Nucleus accumbens (tissue), 56 donors: ENCODE measurements around the gene PLA2G12B.
A peak's percentile ranks its signal among the peaks of the same experiment; 100 is the strongest.
"Not testable (repeated sequence)": the region's sequence is repeated elsewhere in the genome, so short reads cannot be mapped to it uniquely, and the experiment has no call there.

Experiments used
- DNase-seq, 56 donors: peaks; one replicate each; lab custom pipeline; 2025; lab: John Stamatoyannopoulos, UW

The PLA2G12B gene

DNA sequence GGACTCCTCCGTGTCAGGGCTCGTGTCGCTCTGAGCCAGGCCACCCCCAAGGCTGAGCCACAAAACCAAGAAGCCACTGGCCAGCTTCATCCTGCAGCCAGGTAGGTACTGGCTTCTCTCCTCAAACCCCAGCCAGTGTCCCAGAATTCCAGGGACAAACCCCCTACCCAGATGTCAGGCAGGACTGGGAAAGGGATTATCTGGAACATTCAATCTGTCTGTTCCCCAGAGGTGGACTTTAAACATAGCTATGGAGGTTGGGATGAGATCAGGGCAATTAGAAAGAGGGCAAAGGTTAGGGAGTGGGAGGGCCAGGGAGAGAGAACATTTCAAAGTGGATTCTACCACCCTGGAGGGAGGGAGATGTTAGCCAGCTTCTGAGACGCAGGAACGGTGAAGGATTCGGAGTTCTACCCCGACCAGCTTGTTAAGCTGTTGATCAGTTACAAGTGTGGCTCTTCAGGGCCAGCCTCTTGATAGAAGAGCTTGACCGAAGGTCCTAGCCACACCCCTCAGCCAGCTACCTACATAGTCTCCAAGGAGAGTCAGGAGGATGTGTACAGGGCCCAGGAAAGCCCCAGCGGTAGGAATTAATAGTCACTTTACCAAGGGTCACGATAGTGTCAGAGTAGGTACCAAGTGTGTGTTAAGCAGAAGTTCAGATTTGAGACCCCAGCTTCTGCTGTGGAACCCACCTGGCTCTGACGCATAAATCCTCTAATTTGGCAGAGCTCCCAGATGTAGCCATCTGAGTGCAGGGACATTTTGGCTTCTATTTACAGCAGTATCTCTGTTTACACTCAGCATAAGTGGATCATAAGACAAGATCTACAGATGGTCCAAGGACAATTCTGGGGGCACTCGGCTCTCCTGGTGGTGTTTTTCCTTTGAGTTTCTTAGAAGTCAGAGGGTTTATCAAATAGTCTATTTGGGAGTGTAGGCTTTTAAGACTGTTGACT lies at the start of gene PLA2G12B:
TSS of gene PLA2G12B (minus strand) at position 211 of the 959 bp plus-strand sequence. CDS start at position 90, 121 bp downstream.
- no peak for DNase-seq

GRCh38 chr10:73003822-73004221 lies 49.2 kb upstream of the PLA2G12B start:
- no peak for DNase-seq

- DNase-seq = no peak
Observed at GRCh38 chr10:73000973-73001372, 46.4 kb upstream of the PLA2G12B start.

DNA sequence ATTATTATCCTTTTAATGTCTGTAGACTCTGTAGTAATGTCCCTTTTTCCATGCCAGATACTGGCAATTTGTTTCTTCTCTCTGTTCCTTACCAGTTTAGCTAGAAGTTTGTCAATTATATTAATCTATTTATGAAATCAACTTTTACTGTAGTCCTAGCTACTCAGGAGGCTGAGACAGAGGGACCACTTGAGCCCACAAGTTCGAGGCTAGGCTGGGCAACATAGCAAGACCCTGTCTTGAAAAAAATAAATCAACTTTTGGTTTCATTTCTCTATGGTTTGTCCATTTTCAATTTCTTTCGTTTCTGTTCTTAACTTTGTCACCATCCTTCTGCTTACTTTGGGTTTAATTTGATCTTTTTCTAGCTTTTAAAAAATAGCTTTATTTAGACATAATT lies 42.5 kb upstream of the PLA2G12B start:
- no peak for DNase-seq

GRCh38 chr10:72995459-72995858 lies 40.9 kb upstream of the PLA2G12B start:
- not testable (repeated sequence) for DNase-seq

DNA sequence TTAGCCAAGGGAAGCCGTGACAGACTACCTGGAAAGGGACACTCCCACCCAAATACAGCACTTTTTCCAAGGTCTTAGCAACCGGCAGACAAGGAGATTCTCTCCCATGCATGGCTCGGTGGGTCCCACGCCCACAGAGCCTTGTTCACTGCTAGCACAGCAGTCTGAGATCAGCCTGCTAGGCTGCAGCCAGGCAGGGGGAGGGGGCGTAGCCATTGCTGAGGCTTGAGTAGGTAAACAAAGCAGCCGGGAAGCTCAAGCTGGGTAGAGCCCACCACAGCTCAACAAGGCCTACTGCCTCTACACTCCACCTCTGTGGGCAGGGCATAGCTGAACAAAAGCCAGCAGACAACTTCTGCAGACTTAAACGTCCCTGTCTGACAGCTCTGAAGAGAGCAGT lies 35.2 kb upstream of the PLA2G12B start:
- not testable (repeated sequence) for DNase-seq

- DNase-seq = not testable (repeated sequence)
Observed at GRCh38 chr10:72984618-72985017, 30.0 kb upstream of the PLA2G12B start.

DNA sequence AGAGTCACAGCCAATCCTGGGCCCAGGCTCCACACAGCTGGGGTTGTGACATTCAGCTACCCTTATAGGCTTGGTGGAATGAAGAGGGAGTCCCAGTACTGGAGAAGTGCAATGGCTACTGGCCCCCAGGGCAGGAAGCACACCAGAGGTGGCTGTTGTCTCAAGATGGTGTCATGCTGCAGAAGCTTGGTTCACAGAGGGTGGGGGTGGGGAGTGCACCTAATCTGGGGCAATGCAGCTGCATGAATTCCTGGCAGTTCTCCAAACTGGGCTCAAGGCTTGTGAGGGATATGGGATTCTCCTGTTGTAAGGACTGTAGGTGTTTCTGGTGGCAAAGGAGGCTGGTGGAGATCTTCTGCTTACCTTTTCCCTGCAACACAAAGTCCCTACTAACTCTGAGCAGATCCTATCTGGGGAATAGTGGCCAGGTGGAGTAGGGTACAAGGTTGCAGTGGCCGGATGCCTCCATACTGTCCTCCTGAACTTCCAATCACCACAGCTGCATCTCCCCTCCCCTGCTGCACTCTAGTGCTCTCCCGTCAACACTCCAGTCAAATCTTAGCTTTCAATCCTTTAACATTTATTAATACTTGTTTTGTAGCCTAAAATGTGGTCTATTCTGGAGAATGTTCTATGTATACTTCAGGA lies 27.4 kb upstream of the PLA2G12B start:
- peak in 1 of 56 donors; percentile 2 for DNase-seq

- no peak for DNase-seq
Observed at GRCh38 chr10:72981028-72981881, 26.6 kb upstream of the PLA2G12B start.

DNA sequence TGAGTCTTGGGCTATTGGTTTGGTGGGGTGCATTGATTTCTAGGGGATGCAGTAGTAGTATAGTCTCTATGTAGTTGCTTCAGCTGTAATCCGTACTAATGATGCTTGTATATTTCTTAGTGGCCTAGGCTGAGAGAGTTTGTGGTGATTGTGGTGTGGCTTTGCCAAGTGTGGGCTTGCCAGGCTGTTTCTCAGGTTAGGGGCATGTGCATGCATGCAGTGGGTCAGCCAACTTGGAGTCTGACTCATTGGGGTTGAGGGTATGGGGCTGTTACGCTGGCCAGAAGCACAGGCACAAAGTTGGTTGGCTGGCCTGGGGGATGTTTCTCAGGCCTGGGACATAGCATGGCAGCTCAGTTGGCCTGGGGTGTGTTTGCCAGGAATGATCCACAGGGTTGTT lies 25.7 kb upstream of the PLA2G12B start:
- DNase-seq = no peak

DNA sequence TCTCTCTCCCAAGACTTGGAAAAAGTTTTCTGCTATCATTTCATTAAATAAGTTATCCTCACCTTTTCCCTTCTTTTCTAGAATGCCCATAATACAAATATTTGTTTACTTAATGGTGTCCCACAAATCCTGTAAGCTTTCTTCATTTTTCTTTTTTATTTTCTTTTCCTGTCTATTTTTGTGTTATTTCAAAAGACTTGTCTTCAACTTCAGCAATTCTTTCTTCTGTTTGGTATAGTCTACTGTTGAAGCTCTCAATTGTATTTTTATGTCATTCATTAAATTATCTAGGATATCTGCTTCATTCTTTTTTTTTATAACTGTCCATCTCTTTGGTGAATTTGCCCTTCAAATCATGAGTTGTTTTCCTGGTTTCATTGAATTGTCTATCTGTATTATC lies 25.1 kb upstream of the PLA2G12B start:
- DNase-seq = no peak

DNA sequence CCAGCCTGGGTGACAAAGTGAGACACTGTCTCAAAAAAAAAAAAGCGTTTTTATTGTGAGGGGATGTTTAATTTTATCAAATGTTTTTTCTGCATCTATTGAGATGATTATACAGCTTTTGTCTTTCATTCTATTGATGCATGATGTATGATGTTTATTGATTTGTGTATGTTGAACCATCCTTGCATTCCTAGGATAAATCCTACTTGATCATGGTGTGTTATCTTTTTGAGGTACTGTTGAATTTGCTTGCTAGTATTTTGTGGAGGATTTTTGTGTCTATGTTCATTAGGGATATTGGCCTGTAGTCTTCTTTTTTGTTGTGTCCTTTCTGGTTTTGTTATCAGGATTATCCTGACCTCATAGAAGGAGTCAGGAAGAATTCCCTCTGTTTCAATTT lies 22.3 kb upstream of the PLA2G12B start:
- DNase-seq = no peak

- DNase-seq = no peak
Observed at GRCh38 chr10:72956001-72956400, 1.4 kb upstream of the PLA2G12B start.

DNA sequence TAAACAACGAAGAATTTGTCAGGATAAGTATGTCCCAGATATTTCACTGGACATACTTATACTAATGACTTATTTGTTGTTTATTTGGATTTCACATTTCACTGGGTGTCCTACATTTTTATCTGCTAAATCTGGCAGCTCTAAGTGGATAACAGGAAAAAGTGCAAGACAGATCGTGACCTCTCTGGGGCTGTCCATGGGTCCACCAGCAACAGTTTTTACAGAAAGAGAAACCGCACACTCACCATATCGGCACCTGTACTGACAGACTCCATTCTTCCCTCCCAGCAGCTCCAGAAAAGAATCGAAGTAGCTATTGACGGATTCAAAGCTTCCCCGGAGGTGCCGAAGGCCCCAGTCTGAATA lies 393 bp downstream of the PLA2G12B start:
- DNase-seq = no peak

DNA sequence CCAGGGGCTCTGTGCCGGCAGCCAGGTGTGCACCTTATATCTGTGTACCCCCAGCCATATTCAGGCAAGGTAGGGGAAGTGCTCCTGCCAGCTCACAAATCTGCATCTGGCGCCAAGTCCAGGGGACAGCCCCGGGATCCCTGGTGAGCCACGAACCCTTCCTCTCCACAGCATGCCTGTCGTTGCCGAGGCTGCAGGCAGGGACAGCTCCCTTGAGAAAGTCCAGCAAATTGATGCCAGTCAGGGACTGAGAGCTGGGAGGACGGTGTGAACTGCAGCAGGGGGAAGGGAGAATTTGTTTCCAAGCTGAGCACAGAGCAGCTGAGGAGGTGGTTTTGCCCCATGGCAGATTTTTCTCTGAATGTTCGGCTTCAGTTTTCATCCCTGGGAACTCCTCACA lies 919 bp downstream of the PLA2G12B start:
- no peak for DNase-seq

GRCh38 chr10:72952642-72953158 lies 1.9 kb downstream of the PLA2G12B start:
- no peak for DNase-seq

- no peak for DNase-seq
Observed at GRCh38 chr10:72952189-72952588, 2.4 kb downstream of the PLA2G12B start.

DNA sequence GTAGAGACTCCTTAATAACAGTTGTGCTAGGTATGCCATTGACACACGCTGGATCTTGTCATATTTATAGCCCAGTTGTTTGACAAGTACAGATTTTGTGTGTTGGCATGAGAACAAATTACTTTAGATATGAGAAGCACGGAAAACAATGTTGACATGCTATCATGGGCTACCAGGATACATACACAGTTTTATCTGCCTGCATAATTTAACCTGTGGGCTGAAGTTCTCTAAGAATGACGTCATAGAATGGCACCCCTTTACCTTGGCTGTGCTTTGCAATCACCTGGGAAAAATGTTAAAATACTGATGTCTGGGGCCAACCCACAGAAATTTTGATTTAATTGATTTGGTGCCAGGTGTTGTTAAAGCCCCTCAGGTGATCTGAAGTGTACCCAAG lies 2.8 kb downstream of the PLA2G12B start:
- DNase-seq = no peak

DNA sequence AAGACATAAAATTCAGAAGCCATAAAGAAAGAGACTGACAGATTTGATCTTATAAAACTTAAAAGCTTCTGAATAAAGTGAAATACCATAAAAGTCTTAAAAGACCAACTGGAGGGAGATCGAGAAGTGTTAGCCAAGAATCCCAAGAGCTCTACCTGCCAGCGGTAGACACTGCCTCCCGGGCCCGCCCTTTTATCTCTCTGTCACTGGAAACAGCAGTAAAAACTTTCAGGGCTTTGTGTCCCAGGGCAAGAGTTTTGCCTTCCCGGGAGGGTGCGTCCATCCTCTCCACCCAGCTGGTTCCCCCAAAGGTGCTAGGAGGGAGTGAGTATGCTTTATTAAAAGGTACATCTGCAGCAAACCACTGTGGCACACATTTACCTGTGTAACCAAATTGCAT lies 5.8 kb downstream of the PLA2G12B start:
- no peak for DNase-seq

- no peak for DNase-seq
Observed at GRCh38 chr10:72946963-72947362, 7.6 kb downstream of the PLA2G12B start.
